ENCODE results near the gene ELOF1. TPM values are rescaled to one million over a fixed set of nuclear protein-coding genes. Genes with fewer than 3 reads are reported as not detected.
A peak's percentile ranks its signal among the peaks of the same experiment; 100 is the strongest.

Gene ELOF1
- total RNA-seq, 1 donor from 2014 or later = 49.2 TPM

GRCh38 chr19:11555246-11555645 is 3.8 kb downstream of the ELOF1 start:
- Mint-ChIP-seq H3K27ac (ENCODE audit: unreplicated experiment) (no peak overlapping the region), H3K4me3 (ENCODE audit: unreplicated experiment) (no peak overlapping the region), H3K4me1 (ENCODE audit: unreplicated experiment) (peaks cover 23% of the 10 kb centered on the region), H3K9me3 (ENCODE audit: unreplicated experiment) (no peaks in the 10 kb centered on the region), H3K36me3 (ENCODE audit: unreplicated experiment) (peaks cover 5% of the 10 kb centered on the region), H3K27me3 (ENCODE audit: unreplicated experiment) (no peaks in the 10 kb centered on the region)
- no peak for DNase-seq (ENCODE audit: extremely low spot score, unreplicated experiment)
- TF ChIP-seq CTCF (IDR thresholded peaks at IDR 0.05) = no peak

GRCh38 chr19:11554160-11554559 is 4.9 kb downstream of the ELOF1 start:
- no peak overlapping the region for H3K4me3 Mint-ChIP-seq (ENCODE audit: unreplicated experiment)
- H3K36me3 Mint-ChIP-seq (ENCODE audit: unreplicated experiment) = peaks cover 5% of the 10 kb centered on the region
- H3K27me3 Mint-ChIP-seq (ENCODE audit: unreplicated experiment) = no peaks in the 10 kb centered on the region
- DNase-seq (ENCODE audit: extremely low spot score, unreplicated experiment) = no peak
- no peaks in the 10 kb centered on the region for H3K9me3 Mint-ChIP-seq (ENCODE audit: unreplicated experiment)
- H3K27ac Mint-ChIP-seq (ENCODE audit: unreplicated experiment) = no peak overlapping the region
- TF ChIP-seq CTCF (IDR thresholded peaks at IDR 0.05) = no peak
- peaks cover 19% of the 10 kb centered on the region for H3K4me1 Mint-ChIP-seq (ENCODE audit: unreplicated experiment)

DNA sequence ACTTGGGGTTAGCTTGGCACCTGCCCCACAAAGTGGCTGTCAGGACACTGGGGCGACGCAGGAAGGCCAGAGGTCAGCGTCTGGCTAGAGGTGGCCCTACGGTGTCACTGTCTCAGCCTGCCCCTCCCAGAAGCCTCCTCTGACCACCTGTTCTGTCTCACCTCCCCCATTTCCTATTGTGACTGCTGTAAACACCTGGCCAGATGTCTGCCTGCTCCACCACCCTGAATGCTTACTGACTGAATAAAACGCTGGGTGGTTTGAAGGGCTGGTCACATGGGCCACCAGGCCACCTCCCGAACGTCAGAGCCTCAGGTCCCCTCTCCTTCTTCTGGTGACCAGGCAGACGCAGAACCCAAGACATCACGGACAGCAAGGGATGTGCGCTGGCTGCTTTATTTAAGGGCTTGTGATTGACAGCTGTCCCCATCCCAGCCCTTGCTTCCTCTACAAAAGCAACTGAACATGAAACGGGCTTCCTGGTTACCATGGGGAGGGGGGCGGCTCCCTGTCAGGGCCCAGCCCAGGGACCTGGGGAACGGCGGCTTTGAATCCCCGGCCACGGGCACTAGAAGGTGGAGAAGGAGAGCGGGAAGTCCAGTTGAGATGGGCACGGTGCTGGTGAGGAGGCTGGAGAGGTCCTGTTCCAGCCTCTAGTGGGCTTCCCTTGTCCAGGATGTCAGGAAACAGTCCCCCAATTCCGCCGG is 6.2 kb downstream of the ELOF1 start:
- H3K4me3 Mint-ChIP-seq (ENCODE audit: unreplicated experiment) = no peak overlapping the region
- peaks cover 5% of the 10 kb centered on the region for H3K36me3 Mint-ChIP-seq (ENCODE audit: unreplicated experiment)
- DNase-seq (ENCODE audit: extremely low spot score, unreplicated experiment) = no peak
- peaks cover 8% of the 10 kb centered on the region for H3K4me1 Mint-ChIP-seq (ENCODE audit: unreplicated experiment)
- no peak overlapping the region for H3K27ac Mint-ChIP-seq (ENCODE audit: unreplicated experiment)
- TF ChIP-seq CTCF (IDR thresholded peaks at IDR 0.05) = no peak
- H3K9me3 Mint-ChIP-seq (ENCODE audit: unreplicated experiment) = no peaks in the 10 kb centered on the region
- H3K27me3 Mint-ChIP-seq (ENCODE audit: unreplicated experiment) = no peaks in the 10 kb centered on the region

DNA sequence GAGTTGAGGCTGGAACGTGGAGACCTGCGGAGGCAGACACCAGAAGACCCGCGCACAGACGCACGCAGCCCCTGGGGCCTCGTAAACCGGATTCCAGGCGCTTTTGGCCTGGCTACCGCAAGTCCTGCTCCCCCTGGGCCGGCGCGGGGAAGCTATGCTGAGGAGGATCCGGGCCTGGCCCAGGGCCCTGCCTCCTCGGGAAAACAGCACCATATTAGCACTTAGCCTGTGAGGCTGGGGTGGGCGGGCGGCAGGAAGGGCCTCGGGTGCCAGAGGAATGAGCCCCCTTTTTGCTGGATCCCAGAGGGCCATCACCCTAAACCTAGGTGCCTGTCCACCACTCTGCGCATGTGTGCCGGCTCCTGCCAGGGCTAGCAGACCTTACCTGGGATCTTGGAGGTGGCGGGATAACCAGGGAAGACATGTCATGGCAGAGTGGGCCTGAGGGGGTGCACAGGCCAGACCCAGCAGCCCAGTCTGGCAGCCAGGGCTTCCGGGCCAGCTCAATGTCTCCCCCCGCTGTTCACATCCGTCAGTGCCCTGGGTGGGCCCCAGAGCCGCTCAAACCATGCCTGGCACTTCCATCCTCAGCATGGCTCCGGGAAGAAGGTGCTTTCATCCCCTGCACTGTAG is 7.3 kb downstream of the ELOF1 start:
- Mint-ChIP-seq H3K27me3 (ENCODE audit: unreplicated experiment) (no peaks in the 10 kb centered on the region), H3K9me3 (ENCODE audit: unreplicated experiment) (no peaks in the 10 kb centered on the region), H3K4me3 (ENCODE audit: unreplicated experiment) (no peak overlapping the region), H3K27ac (ENCODE audit: unreplicated experiment) (no peak overlapping the region), H3K36me3 (ENCODE audit: unreplicated experiment) (peaks cover 5% of the 10 kb centered on the region), H3K4me1 (ENCODE audit: unreplicated experiment) (peaks cover under 1% of the 10 kb centered on the region)
- DNase-seq (ENCODE audit: extremely low spot score, unreplicated experiment) = no peak
- peak; percentile 45 for TF ChIP-seq CTCF (IDR thresholded peaks at IDR 0.05)

GRCh38 chr19:11550265-11550664 is 8.8 kb downstream of the ELOF1 start:
- Mint-ChIP-seq H3K27ac (ENCODE audit: unreplicated experiment) (no peak overlapping the region), H3K27me3 (ENCODE audit: unreplicated experiment) (no peaks in the 10 kb centered on the region), H3K9me3 (ENCODE audit: unreplicated experiment) (no peaks in the 10 kb centered on the region), H3K4me1 (ENCODE audit: unreplicated experiment) (no peaks in the 10 kb centered on the region), H3K36me3 (ENCODE audit: unreplicated experiment) (no peaks in the 10 kb centered on the region), H3K4me3 (ENCODE audit: unreplicated experiment) (no peak overlapping the region)
- no peak for TF ChIP-seq CTCF (IDR thresholded peaks at IDR 0.05)
- no peak for DNase-seq (ENCODE audit: extremely low spot score, unreplicated experiment)
